AG09309 (cell line): Measurements from ENCODE around the gene CDR2L.
A peak's percentile ranks its signal among the peaks of the same experiment; 100 is the strongest.

Source experiments
- DNase-seq: peaks from one replicate; pipeline ENCODE4 v3.0.0-alpha.2; 2010; ENCODE audit warnings: low read depth
- H3K4me3 ChIP-seq: 2 replicates; pipeline ENCODE4 v1.5.1; 2011; ENCODE audit warnings: mild to moderate bottlenecking, low read depth, low read length, moderate library complexity; ENCODE audit not compliant: control insufficient read depth
- CTCF ChIP-seq: IDR thresholded peaks from 2 replicates; pipeline ENCODE4 v1.5.1; 2011; ENCODE audit warnings: mild to moderate bottlenecking, low read depth, low read length, inconsistent platforms; ENCODE audit not compliant: insufficient read depth, control insufficient read depth; ENCODE audit errors: missing control alignments

The CDR2L gene

GRCh38 chr17:74959826-74960515, 27.5 kb upstream of the CDR2L start:
- DNase-seq: no peak
- H3K4me3 ChIP-seq: no peak overlapping the region
- TF ChIP-seq CTCF: no peak

GRCh38 chr17:74960570-74961342, 26.7 kb upstream of the CDR2L start:
- H3K4me3 ChIP-seq: no peak overlapping the region
- DNase-seq: no peak
- peak; percentile 47 for TF ChIP-seq CTCF

GRCh38 chr17:74961657-74962350, 25.6 kb upstream of the CDR2L start:
- TF ChIP-seq CTCF: peak; percentile 79
- H3K4me3 ChIP-seq: no peak overlapping the region
- peak; percentile 43 for DNase-seq

GRCh38 chr17:74962622-74963394, 24.6 kb upstream of the CDR2L start:
- TF ChIP-seq CTCF: no peak
- no peak for DNase-seq
- H3K4me3 ChIP-seq: no peak overlapping the region

- TF ChIP-seq CTCF: peak; percentile 31
- no peak overlapping the region for H3K4me3 ChIP-seq
- no peak for DNase-seq
These were observed 23.8 kb upstream of the CDR2L start for GRCh38 chr17:74963656-74964055.

- no peak for TF ChIP-seq CTCF
- no peak for DNase-seq
- no peak overlapping the region for H3K4me3 ChIP-seq
These were observed 23.1 kb upstream of the CDR2L start for GRCh38 chr17:74964246-74964761.
